Uterus (tissue), 4 donors: ENCODE measurements around the gene GALNT6. TPM values are rescaled to one million over a fixed set of nuclear protein-coding genes. Genes with fewer than 3 reads are reported as not detected.

Experiments used
- DNase-seq, 2 donors: peaks; one replicate each; pipeline ENCODE4 v3.0.0-alpha.2; 2019 to 2020
- H3K27ac ChIP-seq, 2 donors: fragments of 200-600 bp; sonication (generic); 1 replicate in 1 of 2; 2 replicates in 1 of 2; pipeline ENCODE4 v1.5.1; 2016 to 2018
- H3K27me3 ChIP-seq, 2 donors: fragments of 200-600 bp; sonication (generic); one replicate each; pipeline ENCODE4 v1.5.1; 2018 to 2019; ENCODE audit warnings: control low read depth in 1 of 2
- H3K36me3 ChIP-seq, 2 donors: fragments of 200-600 bp; sonication (generic); one replicate each; pipeline ENCODE4 v1.5.1; 2019; ENCODE audit warnings: control low read depth in 1 of 2
- H3K4me1 ChIP-seq, 2 donors: fragments of 200-600 bp; sonication (generic); one replicate each; pipeline ENCODE4 v1.5.1; 2018 to 2019; ENCODE audit warnings: control low read depth in 1 of 2
- H3K4me3 ChIP-seq, 2 donors: fragments of 200-600 bp; sonication (generic); 1 replicate in 1 of 2; 2 replicates in 1 of 2; pipeline ENCODE4 v1.5.1; 2018 to 2019; ENCODE audit warnings: mild to moderate bottlenecking in 1 of 2
- H3K9me3 ChIP-seq, 2 donors: fragments of 200-600 bp; sonication (generic); one replicate each; pipeline ENCODE4 v1.5.1; 2019; ENCODE audit warnings: control low read depth in 1 of 2
- CTCF ChIP-seq, 4 experiments: fragments of 200-600 bp in 2 of 4; fragments of 450-650 bp in 2 of 4; sonication (generic) in 2 of 4; IDR thresholded peaks; one replicate each; pipeline ENCODE4 v1.5.1; 2016 to 2019; ENCODE audit warnings: antibody characterized with exemption in 4 of 4, mild to moderate bottlenecking in 2 of 4, moderate library complexity in 1 of 4
- POLR2A ChIP-seq, 2 donors: fragments of 450-650 bp; IDR thresholded peaks; one replicate each; pipeline ENCODE4 v1.6.1; 2016; ENCODE audit warnings: antibody characterized with exemption in 2 of 2, mild to moderate bottlenecking in 1 of 2, moderate library complexity in 1 of 2
- intact Hi-C: fragments of 100-400 bp; cut with DNase I; formaldehyde crosslinking; loops from one replicate; pipeline ENCODE4 v1.15.1; 2023; ENCODE audit warnings: low total_unique reads
- total RNA-seq, 4 donors: library from RNA; depleted of rRNA in 3 of 4; stranded (reverse); fragments of >200 nt in 3 of 4; gene quantifications; one replicate each; pipeline versions ENCODE4 v1.1.0 to v1.2.4, GENCODE V29; 2014 to 2023
- donor health status: DM: yes; HTN: yes; CAD: no.

Gene GALNT6
- total RNA-seq, 4 donors from 2014 or later: under 0.01 to 1.3 (median 0.76) TPM; not detected in 1

- DNase-seq: no peak
- H3K4me3 ChIP-seq: no peak overlapping the region
- no peaks in the 10 kb centered on the region for H3K9me3 ChIP-seq
- H3K27ac ChIP-seq: no peak overlapping the region
- intact Hi-C loops: no loop called here
- H3K36me3 ChIP-seq: no peaks in the 10 kb centered on the region
- no peaks in the 10 kb centered on the region for H3K27me3 ChIP-seq
- H3K4me1 ChIP-seq: no peaks in the 10 kb centered on the region
- TF ChIP-seq POLR2A (IDR thresholded peaks at IDR 0.05) (no peak), CTCF (IDR thresholded peaks at IDR 0.05) (no peak)
Observed at GRCh38 chr12:51348116-51348515, 43.1 kb downstream of the GALNT6 start.

- TF ChIP-seq CTCF (IDR thresholded peaks at IDR 0.05) (no peak), POLR2A (IDR thresholded peaks at IDR 0.05) (no peak)
- no peak for DNase-seq
- H3K4me3 ChIP-seq: no peak within 1 kb of the TSS
- no peaks in the 10 kb centered on the region for H3K36me3 ChIP-seq
- H3K4me1 ChIP-seq: no peaks in the 10 kb centered on the region
- intact Hi-C loops: no loop called here
- no peaks in the 10 kb centered on the region for H3K27me3 ChIP-seq
- no peak within 1 kb of the TSS for H3K27ac ChIP-seq
- H3K9me3 ChIP-seq: no peaks in the 10 kb centered on the region
Observed at GRCh38 chr12:51346581-51346980, 44.6 kb downstream of the GALNT6 start, which contains the start of gene CELA1. CELA1 (minus strand) TSS chr12:51346679; CDS start chr12:51346638, 41 bp downstream.

- intact Hi-C loops: no loop called here
- H3K4me1 ChIP-seq: no peaks in the 10 kb centered on the region
- no peaks in the 10 kb centered on the region for H3K36me3 ChIP-seq
- no peaks in the 10 kb centered on the region for H3K27me3 ChIP-seq
- TF ChIP-seq CTCF (IDR thresholded peaks at IDR 0.05): no peak
- no peak for TF ChIP-seq POLR2A (IDR thresholded peaks at IDR 0.05)
- no peak for DNase-seq
- H3K9me3 ChIP-seq: no peaks in the 10 kb centered on the region
- H3K4me3 ChIP-seq: no peak overlapping the region
- no peak overlapping the region for H3K27ac ChIP-seq
Observed at GRCh38 chr12:51345681-51346080, 45.5 kb downstream of the GALNT6 start.

- no peak for TF ChIP-seq POLR2A (IDR thresholded peaks at IDR 0.05)
- TF ChIP-seq CTCF (IDR thresholded peaks at IDR 0.05): no peak
- DNase-seq: no peak
- Histone ChIP-seq H3K4me3 (no peak overlapping the region), H3K36me3 (no peaks in the 10 kb centered on the region), H3K27ac (no peak overlapping the region), H3K4me1 (no peaks in the 10 kb centered on the region), H3K9me3 (no peaks in the 10 kb centered on the region), H3K27me3 (no peaks in the 10 kb centered on the region)
- intact Hi-C loops: no loop called here
Observed at GRCh38 chr12:51343201-51343600, 48.0 kb downstream of the GALNT6 start.

GRCh38 chr12:51342416-51342815 lies 48.8 kb downstream of the GALNT6 start:
- H3K4me3 ChIP-seq: no peak overlapping the region
- H3K9me3 ChIP-seq: no peaks in the 10 kb centered on the region
- H3K27me3 ChIP-seq: no peaks in the 10 kb centered on the region
- H3K27ac ChIP-seq: no peak overlapping the region
- intact Hi-C loops: no loop called here
- no peak for DNase-seq
- TF ChIP-seq POLR2A (IDR thresholded peaks at IDR 0.05) (no peak), CTCF (IDR thresholded peaks at IDR 0.05) (no peak)
- no peaks in the 10 kb centered on the region for H3K36me3 ChIP-seq
- no peaks in the 10 kb centered on the region for H3K4me1 ChIP-seq
